Trophoblast cell (in vitro differentiated cells and primary cell): Measurements from ENCODE around the gene ITPRID1.

ENCODE experiments used
- DNase-seq, 2 donors: peaks; one replicate each; pipeline ENCODE4 v3.0.0-alpha.2; 2016
- H2AFZ ChIP-seq: 2 replicates; pipeline ENCODE4 v1.6.1; 2013; ENCODE audit warnings: low read length, moderate library complexity, mild to moderate bottlenecking; ENCODE audit not compliant: insufficient read depth, poor library complexity
- H2AK5ac ChIP-seq: 2 replicates; pipeline ENCODE4 v1.6.1; 2013; ENCODE audit warnings: mild to moderate bottlenecking, low read length
- H2BK120ac ChIP-seq: 2 replicates; pipeline ENCODE4 v1.6.1; 2013; ENCODE audit warnings: low read length, mild to moderate bottlenecking, moderate library complexity; ENCODE audit not compliant: insufficient read depth, poor library complexity
- H2BK12ac ChIP-seq: 2 replicates; pipeline ENCODE4 v1.6.1; 2013; ENCODE audit warnings: mild to moderate bottlenecking, low read length, moderate library complexity
- H2BK5ac ChIP-seq: 2 replicates; pipeline ENCODE4 v1.6.1; 2013; ENCODE audit warnings: low read length, low read depth, moderate library complexity, mild to moderate bottlenecking; ENCODE audit not compliant: poor library complexity
- H3K14ac ChIP-seq: 2 replicates; pipeline ENCODE4 v1.6.1; 2013; ENCODE audit warnings: mild to moderate bottlenecking, low read length
- H3K18ac ChIP-seq: 2 replicates; pipeline ENCODE4 v1.6.1; 2013; ENCODE audit warnings: mild to moderate bottlenecking, low read length
- H3K23ac ChIP-seq: 2 replicates; pipeline ENCODE4 v1.6.1; 2013; ENCODE audit warnings: low read length
- H3K27ac ChIP-seq: 2 replicates; pipeline ENCODE4 v1.5.1; 2013; ENCODE audit warnings: low read depth, mild to moderate bottlenecking, inconsistent platforms, low read length, moderate library complexity
- H3K27me3 ChIP-seq: 2 replicates; pipeline ENCODE4 v1.6.1; 2013; ENCODE audit warnings: inconsistent platforms, mild to moderate bottlenecking, low read length, moderate library complexity; ENCODE audit not compliant: insufficient read depth
- H3K36me3 ChIP-seq, 2 experiments: 1 replicate in 1 of 2; 2 replicates in 1 of 2; pipeline ENCODE4 v1.6.1; 2013; ENCODE audit warnings: low read length in 2 of 2, mild to moderate bottlenecking in 2 of 2, moderate library complexity in 1 of 2; ENCODE audit not compliant: insufficient read depth in 2 of 2, control insufficient read depth in 1 of 2
- H3K4ac ChIP-seq: 2 replicates; pipeline ENCODE4 v1.6.1; 2013; ENCODE audit warnings: low read depth, mild to moderate bottlenecking, low read length, moderate library complexity
- H3K4me1 ChIP-seq, 2 experiments: 1 replicate in 1 of 2; 2 replicates in 1 of 2; pipeline ENCODE4 v1.6.1; 2013; ENCODE audit warnings: low read length in 2 of 2, mild to moderate bottlenecking in 2 of 2, moderate library complexity in 1 of 2; ENCODE audit not compliant: insufficient read depth in 2 of 2, control insufficient read depth in 1 of 2
- H3K4me2 ChIP-seq: 2 replicates; pipeline ENCODE4 v1.6.1; 2013; ENCODE audit warnings: inconsistent platforms, mild to moderate bottlenecking, low read length, moderate library complexity
- H3K4me3 ChIP-seq: 2 replicates; pipeline ENCODE4 v1.5.1; 2013; ENCODE audit warnings: mild to moderate bottlenecking, low read depth, low read length, inconsistent platforms
- H3K79me1 ChIP-seq: one replicate; pipeline ENCODE4 v1.6.1; 2013; ENCODE audit warnings: low read length
- H3K79me2 ChIP-seq: 2 replicates; pipeline ENCODE4 v1.6.1; 2013; ENCODE audit warnings: low read length, mild to moderate bottlenecking; ENCODE audit not compliant: control insufficient read depth, insufficient read depth, poor library complexity
- H3K9ac ChIP-seq: 2 replicates; pipeline ENCODE4 v1.6.1; 2013; ENCODE audit warnings: mild to moderate bottlenecking, low read length
- H3K9me3 ChIP-seq: 2 replicates; pipeline ENCODE4 v1.6.1; 2013; ENCODE audit warnings: low read depth, mild to moderate bottlenecking, control low read depth, inconsistent platforms, low read length; ENCODE audit not compliant: insufficient read depth
- H4K12ac ChIP-seq: 2 replicates; pipeline ENCODE4 v1.6.1; 2013; ENCODE audit warnings: low read depth, mild to moderate bottlenecking, low read length, moderate library complexity
- H4K8ac ChIP-seq: 2 replicates; pipeline ENCODE4 v1.6.1; 2013; ENCODE audit warnings: low read depth, mild to moderate bottlenecking, low read length, moderate library complexity
- H4K91ac ChIP-seq: one replicate; pipeline ENCODE4 v1.6.1; 2013; ENCODE audit warnings: low read depth, mild to moderate bottlenecking, low read length, moderate library complexity
- WGBS: extraction: QIAGEN DNeasy Blood & Tissue Kit; methylation state at CpG from one replicate; pipeline ENCODE4 v1.1.7; 2013; ENCODE audit warnings: missing lambda C conversion rate; ENCODE audit not compliant: insufficient read length, insufficient coverage; ENCODE audit errors: extremely low coverage; 5-methylcytosine and 5-hydroxymethylcytosine counted together

Gene ITPRID1

GRCh38 chr7:31494421-31494820 lies 19.5 kb upstream of the ITPRID1 start:
- no peak overlapping the region for H2AFZ ChIP-seq
- no peaks in the 10 kb centered on the region for H3K79me2 ChIP-seq
- no peak overlapping the region for H3K4ac ChIP-seq
- no peak overlapping the region for H3K27ac ChIP-seq
- no peak overlapping the region for H3K4me3 ChIP-seq
- H3K4me1 ChIP-seq = no peaks in the 10 kb centered on the region
- DNase-seq = no peak
- no peak overlapping the region for H3K23ac ChIP-seq
- H3K9ac ChIP-seq = no peak overlapping the region
- no peak overlapping the region for H2BK120ac ChIP-seq
- H3K79me1 ChIP-seq = no peaks in the 10 kb centered on the region
- no peaks in the 10 kb centered on the region for H3K36me3 ChIP-seq
- H4K12ac ChIP-seq = no peak overlapping the region
- H3K27me3 ChIP-seq = no peaks in the 10 kb centered on the region
- no peak overlapping the region for H3K4me2 ChIP-seq
- no peak overlapping the region for H3K18ac ChIP-seq
- H3K14ac ChIP-seq = no peak overlapping the region
- no peaks in the 10 kb centered on the region for H3K9me3 ChIP-seq
- no peak overlapping the region for H2BK5ac ChIP-seq
- no CpG with 5 or more reads among the region's 5 CpGs for WGBS
- no peak overlapping the region for H4K8ac ChIP-seq
- no peak overlapping the region for H2AK5ac ChIP-seq
- H2BK12ac ChIP-seq = no peak overlapping the region
- H4K91ac ChIP-seq = no peak overlapping the region

GRCh38 chr7:31495653-31496052 lies 18.2 kb upstream of the ITPRID1 start:
- H2AK5ac ChIP-seq = no peak overlapping the region
- H2BK120ac ChIP-seq = no peak overlapping the region
- no peak overlapping the region for H3K4me2 ChIP-seq
- no CpG with 5 or more reads among the region's 3 CpGs for WGBS
- no peak overlapping the region for H3K27ac ChIP-seq
- no peak overlapping the region for H2BK5ac ChIP-seq
- no peak overlapping the region for H4K8ac ChIP-seq
- H3K9me3 ChIP-seq = no peaks in the 10 kb centered on the region
- H4K12ac ChIP-seq = no peak overlapping the region
- H2AFZ ChIP-seq = no peak overlapping the region
- H3K14ac ChIP-seq = no peak overlapping the region
- no peaks in the 10 kb centered on the region for H3K4me1 ChIP-seq
- no peaks in the 10 kb centered on the region for H3K36me3 ChIP-seq
- H4K91ac ChIP-seq = no peak overlapping the region
- H3K23ac ChIP-seq = no peak overlapping the region
- H3K4me3 ChIP-seq = no peak overlapping the region
- no peak overlapping the region for H3K9ac ChIP-seq
- H3K79me2 ChIP-seq = no peaks in the 10 kb centered on the region
- H3K79me1 ChIP-seq = no peaks in the 10 kb centered on the region
- no peak overlapping the region for H3K18ac ChIP-seq
- H2BK12ac ChIP-seq = no peak overlapping the region
- no peak overlapping the region for H3K4ac ChIP-seq
- no peak for DNase-seq
- H3K27me3 ChIP-seq = no peaks in the 10 kb centered on the region

GRCh38 chr7:31497516-31497915 lies 16.4 kb upstream of the ITPRID1 start:
- Histone ChIP-seq H4K8ac (no peak overlapping the region), H2AFZ (no peak overlapping the region), H3K9me3 (no peaks in the 10 kb centered on the region), H3K9ac (no peak overlapping the region), H2AK5ac (no peak overlapping the region), H3K4me3 (no peak overlapping the region), H3K4me2 (no peak overlapping the region), H4K91ac (no peak overlapping the region), H3K79me1 (no peaks in the 10 kb centered on the region), H3K4ac (no peak overlapping the region), H4K12ac (no peak overlapping the region), H3K14ac (no peak overlapping the region), H3K79me2 (no peaks in the 10 kb centered on the region), H3K18ac (no peak overlapping the region), H3K4me1 (no peaks in the 10 kb centered on the region), H2BK5ac (no peak overlapping the region), H2BK12ac (no peak overlapping the region), H3K36me3 (no peaks in the 10 kb centered on the region), H3K27ac (no peak overlapping the region), H3K27me3 (no peaks in the 10 kb centered on the region), H3K23ac (no peak overlapping the region), H2BK120ac (no peak overlapping the region)
- WGBS = no CpG with 5 or more reads among the region's 3 CpGs
- DNase-seq = no peak

GRCh38 chr7:31500656-31501055 lies 13.2 kb upstream of the ITPRID1 start:
- Histone ChIP-seq H3K36me3 (no peaks in the 10 kb centered on the region), H3K79me1 (no peaks in the 10 kb centered on the region), H2BK12ac (no peak overlapping the region), H2BK5ac (no peak overlapping the region), H2BK120ac (no peak overlapping the region), H3K4me3 (no peak overlapping the region), H3K9ac (no peak overlapping the region), H2AFZ (no peak overlapping the region), H3K14ac (no peak overlapping the region), H3K4me1 (no peaks in the 10 kb centered on the region), H3K23ac (no peak overlapping the region), H3K27ac (no peak overlapping the region), H3K4me2 (no peak overlapping the region), H3K27me3 (no peaks in the 10 kb centered on the region), H3K18ac (no peak overlapping the region), H4K12ac (no peak overlapping the region), H3K4ac (no peak overlapping the region), H3K79me2 (no peaks in the 10 kb centered on the region), H2AK5ac (no peak overlapping the region), H4K91ac (no peak overlapping the region), H3K9me3 (no peaks in the 10 kb centered on the region), H4K8ac (no peak overlapping the region)
- WGBS = no CpG with 5 or more reads among the region's 1 CpG
- DNase-seq = no peak
